ENCODE results near the gene LNX1.

- TF ChIP-seq EZH2 (IDR thresholded peaks at IDR 0.05), result no peak
- no peak for TF ChIP-seq CTCF (IDR thresholded peaks at IDR 0.05)
Measured at GRCh38 chr4:53562409-53562808, 28.9 kb downstream of the LNX1 start.

Measured in neural progenitor cell (in vitro differentiated cells).